Measurements from ENCODE around the gene PHB1. TPM values are rescaled to one million over a fixed set of nuclear protein-coding genes. Genes with fewer than 3 reads are reported as not detected.

Gene PHB1
- polyA plus RNA-seq (ENCODE audit: insufficient read length in 12 of 12): 100 to 1,000 TPM in 11 of 12 donors, not detected in 1; 108 to 161 (median 140) TPM
- long read RNA-seq, donor 1, transcript PHB-202 (5 exons, 847 nt): minor isoform, 6 of 109 reads
- long read RNA-seq, donor 1, transcript PHB-201 (7 exons, 1,832 nt): major isoform, 66 of 109 reads
- long read RNA-seq, donor 1, transcript PHB-211 (2 exons, 852 nt): minor isoform, 9 of 109 reads
- long read RNA-seq, donor 1, partial matches to known transcripts: 26 of 109 reads
- long read RNA-seq, donor 1, other reads (novel, unspliced or antisense): 0 of 109 reads
- long read RNA-seq, donor 2, transcript PHB-201 (7 exons, 1,832 nt): major isoform, 64 of 109 reads
- long read RNA-seq, donor 2, transcript PHB-202 (5 exons, 847 nt): minor isoform, 9 of 109 reads
- long read RNA-seq, donor 2, partial matches to known transcripts: 24 of 109 reads
- long read RNA-seq, donor 2, other reads (novel, unspliced or antisense): 0 of 109 reads
- long read RNA-seq, donor 3, transcript PHB-201 (7 exons, 1,832 nt): major isoform, 35 of 57 reads
- long read RNA-seq, donor 3, partial matches to known transcripts: 16 of 57 reads
- long read RNA-seq, donor 3, other reads (novel, unspliced or antisense): 0 of 57 reads
- long read RNA-seq, donor 4, transcript PHB-201 (7 exons, 1,832 nt): major isoform, 32 of 53 reads
- long read RNA-seq, donor 4, partial matches to known transcripts: 17 of 53 reads
- long read RNA-seq, donor 4, other reads (novel, unspliced or antisense): 0 of 53 reads
- long read RNA-seq, donor 5, transcript PHB-201 (7 exons, 1,832 nt): major isoform, 108 of 162 reads
- long read RNA-seq, donor 5, partial matches to known transcripts: 49 of 162 reads
- long read RNA-seq, donor 5, other reads (novel, unspliced or antisense): 0 of 162 reads
- long read RNA-seq, donor 6, transcript PHB-201 (7 exons, 1,832 nt): major isoform, 28 of 63 reads
- long read RNA-seq, donor 6, partial matches to known transcripts: 27 of 63 reads
- long read RNA-seq, donor 6, other reads (novel, unspliced or antisense): 0 of 63 reads
- long read RNA-seq, donor 7, transcript PHB-201 (7 exons, 1,832 nt): major isoform, 38 of 54 reads
- long read RNA-seq, donor 7, partial matches to known transcripts: 8 of 54 reads
- long read RNA-seq, donor 7, other reads (novel, unspliced or antisense): 0 of 54 reads
- long read RNA-seq, donor 8, transcript PHB-201 (7 exons, 1,832 nt): major isoform, 61 of 119 reads
- long read RNA-seq, donor 8, partial matches to known transcripts: 50 of 119 reads
- long read RNA-seq, donor 8, other reads (novel, unspliced or antisense): 0 of 119 reads
- long read RNA-seq, donor 9, transcript PHB-201 (7 exons, 1,832 nt): major isoform, 42 of 71 reads
- long read RNA-seq, donor 9, partial matches to known transcripts: 23 of 71 reads
- long read RNA-seq, donor 9, other reads (novel, unspliced or antisense): 0 of 71 reads
- long read RNA-seq, donor 10, transcript PHB-201 (7 exons, 1,832 nt): major isoform, 77 of 125 reads
- long read RNA-seq, donor 10, partial matches to known transcripts: 46 of 125 reads
- long read RNA-seq, donor 10, other reads (novel, unspliced or antisense): 0 of 125 reads
- long read RNA-seq, donor 11, transcript PHB-201 (7 exons, 1,832 nt): major isoform, 76 of 116 reads
- long read RNA-seq, donor 11, partial matches to known transcripts: 31 of 116 reads
- long read RNA-seq, donor 11, other reads (novel, unspliced or antisense): 0 of 116 reads

- DNase-seq: peak; percentile 98
Observed at GRCh38 chr17:49414622-49415350, at the start of gene PHB1. Gene PHB1, minus strand, starts transcription at chr17:49414882. Its CDS starts 1,618 bp downstream, at chr17:49413264.

DNA sequence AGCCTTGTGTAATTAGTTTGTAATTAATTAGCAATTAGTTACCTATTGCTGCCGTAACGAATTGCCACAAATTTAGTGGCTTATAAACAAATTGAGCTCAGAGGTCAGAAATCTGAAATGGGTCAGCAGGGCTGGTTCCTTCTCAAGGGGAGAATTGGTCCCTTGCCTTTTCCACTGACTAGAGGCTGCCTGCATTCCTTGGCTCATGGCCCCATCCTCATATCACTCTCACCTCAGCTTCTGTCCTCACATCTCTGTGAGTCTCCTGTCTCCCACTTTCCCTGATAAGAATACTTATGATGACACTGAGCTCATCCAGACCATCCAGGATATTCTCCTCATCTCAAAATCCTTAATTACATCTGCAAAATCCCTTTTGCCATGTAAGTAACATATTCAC is 49.4 kb upstream of the PHB1 start:
- DNase-seq: no peak

DNA sequence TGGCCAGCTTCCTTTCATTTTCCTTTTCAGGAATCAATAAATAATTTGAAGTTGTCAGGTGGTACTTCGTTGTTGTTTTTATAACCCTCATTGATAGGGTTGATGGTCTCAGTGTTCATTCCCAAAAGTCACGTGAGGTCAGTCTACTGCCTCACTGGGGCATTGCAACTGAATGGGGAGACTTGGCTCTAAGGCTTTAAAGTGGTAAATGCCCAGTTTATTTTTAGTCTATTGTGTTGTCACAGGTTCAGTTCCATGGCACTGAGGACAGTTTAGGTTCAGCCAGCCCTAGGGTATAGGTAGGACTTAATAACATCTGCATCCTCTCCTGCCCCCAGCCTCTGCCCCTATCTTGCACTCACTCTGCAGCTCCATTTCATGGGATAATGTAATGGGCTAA is 46.9 kb upstream of the PHB1 start:
- DNase-seq: no peak

DNA sequence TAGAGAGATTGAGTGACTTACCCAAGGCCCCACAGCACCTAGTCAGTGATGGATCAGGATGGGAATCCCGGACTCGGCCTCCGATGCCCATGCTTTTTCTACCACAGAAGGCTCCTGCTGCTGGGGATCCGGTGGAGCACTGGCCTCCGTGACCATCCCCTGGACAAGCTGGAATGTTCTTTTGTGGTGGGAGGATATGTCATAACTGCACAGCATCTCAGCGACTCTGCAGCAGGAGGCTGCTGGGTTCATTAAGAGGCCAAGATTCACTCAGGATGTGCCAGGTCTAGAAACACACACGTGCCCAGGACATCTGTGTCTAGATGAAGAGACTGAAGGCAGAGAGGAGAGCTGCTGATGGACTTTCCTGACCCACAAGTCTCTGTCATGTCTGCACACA is 45.7 kb upstream of the PHB1 start:
- DNase-seq: no peak

DNA sequence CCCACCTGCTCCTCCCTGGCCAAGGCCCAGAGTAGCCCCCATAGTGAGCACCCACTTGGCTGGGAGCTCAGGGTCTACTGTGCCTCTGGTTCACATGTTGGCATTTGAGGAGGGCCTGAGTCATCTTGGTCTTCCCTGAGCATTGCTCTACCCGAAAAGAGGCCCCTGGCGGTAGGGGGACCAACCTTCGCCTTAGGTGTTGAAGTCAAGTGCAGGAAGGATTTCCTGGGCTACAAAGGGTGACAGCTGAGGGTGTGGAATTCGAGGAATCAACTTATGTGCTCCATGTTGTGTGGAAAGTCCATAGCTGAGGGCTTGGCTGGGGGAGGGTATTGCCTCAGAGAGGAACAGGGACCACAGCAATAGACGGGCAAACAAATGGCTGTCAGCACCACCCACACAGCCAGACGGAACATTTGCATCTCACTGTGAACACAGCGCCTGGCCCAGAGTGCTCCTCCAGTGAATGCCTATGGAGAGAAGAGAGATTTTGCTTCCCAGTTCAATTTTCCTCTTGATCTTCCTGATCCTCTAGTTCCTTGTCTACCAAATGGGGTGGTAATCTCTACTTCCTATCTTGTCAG is 44.8 kb upstream of the PHB1 start:
- no peak for DNase-seq

DNA sequence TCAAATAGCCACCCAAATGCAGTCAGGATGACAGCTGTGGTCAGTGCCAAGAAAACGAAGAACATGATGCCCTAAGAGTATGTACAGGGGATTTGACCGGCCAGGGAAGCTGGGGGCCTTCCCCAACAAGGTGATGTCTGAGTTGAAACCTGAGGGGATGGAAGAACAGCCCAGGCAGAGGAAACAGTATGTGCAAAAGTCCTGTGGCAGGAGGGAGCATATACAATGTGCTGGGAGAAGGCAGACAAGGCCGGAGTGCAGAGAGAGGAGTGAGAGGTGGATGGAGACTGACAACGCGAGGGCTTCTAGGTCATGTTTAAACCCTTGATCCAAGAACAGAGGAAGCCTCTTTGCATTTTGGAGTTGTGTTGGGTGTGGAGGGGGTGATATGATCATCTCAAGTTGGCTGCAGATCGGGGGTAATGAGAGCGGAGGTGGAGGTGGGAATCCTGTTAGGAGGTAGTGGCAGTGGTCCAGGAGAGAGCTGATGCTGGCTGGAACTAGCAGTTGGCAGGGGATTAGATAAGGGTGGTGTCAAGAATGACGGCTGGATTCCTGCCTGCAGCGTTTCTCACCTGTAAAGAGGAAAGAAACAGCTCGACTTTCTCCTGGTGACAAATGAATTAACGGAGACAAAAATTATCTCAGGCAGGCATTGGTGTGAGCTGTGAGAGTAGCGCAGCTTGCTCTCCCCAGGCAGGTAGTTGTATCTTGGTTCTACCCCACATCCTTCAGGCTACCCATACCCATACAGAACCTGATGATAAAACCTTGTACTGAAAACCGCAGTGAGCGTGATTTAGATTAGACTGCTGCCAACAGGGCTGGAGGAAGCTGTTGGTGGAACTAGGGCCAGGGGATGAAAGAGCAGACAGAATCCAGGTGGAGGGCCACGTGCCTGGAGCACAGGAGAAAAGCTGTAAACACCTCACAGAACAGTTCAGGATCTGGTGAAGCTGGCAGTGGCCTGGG is 43.2 kb upstream of the PHB1 start:
- no peak for DNase-seq

- DNase-seq: peak; percentile 46
Observed at GRCh38 chr17:49456183-49456965, 41.7 kb upstream of the PHB1 start.

GRCh38 chr17:49455272-49455861 is 40.7 kb upstream of the PHB1 start:
- DNase-seq: no peak

DNA sequence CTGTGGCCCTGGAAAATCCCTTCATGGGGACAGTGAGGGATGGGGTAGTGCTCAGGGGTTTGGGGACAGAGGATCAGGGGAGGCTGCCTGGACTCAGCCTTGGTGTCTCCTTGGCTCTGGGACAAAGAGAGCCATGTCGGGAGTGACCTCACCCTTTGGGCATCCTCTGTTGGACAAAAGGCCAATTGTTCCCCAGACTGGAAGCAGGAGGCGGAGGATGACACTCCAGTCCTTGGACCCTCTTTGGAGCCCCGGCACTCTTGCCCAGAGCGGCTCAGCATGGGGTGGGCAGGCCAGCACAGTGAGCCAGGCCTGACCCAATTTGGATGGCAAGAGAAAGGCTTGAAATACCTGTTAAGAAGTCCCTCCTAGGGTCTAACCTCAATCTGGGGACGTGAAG is 39.4 kb upstream of the PHB1 start:
- DNase-seq: no peak

DNA sequence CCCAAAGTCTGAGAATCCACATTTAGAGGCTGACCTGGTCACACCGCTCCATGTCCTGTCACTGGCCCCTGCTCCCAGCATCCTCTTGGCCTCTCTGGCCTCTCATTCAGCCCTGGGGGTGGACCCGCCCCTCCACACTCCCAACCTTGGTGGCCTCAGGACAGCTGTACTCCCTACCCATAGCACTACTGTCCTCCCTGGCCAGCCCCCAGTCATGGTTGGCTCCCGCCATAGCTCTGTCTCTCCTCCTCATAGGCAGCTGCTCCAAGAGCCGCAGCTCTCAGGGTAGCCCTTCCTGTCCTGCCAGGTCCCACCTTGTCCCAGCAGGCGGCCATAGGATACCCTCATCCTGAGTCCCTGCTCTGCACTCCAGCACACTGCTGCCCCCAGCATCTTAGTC is 38.0 kb upstream of the PHB1 start:
- DNase-seq: no peak

DNA sequence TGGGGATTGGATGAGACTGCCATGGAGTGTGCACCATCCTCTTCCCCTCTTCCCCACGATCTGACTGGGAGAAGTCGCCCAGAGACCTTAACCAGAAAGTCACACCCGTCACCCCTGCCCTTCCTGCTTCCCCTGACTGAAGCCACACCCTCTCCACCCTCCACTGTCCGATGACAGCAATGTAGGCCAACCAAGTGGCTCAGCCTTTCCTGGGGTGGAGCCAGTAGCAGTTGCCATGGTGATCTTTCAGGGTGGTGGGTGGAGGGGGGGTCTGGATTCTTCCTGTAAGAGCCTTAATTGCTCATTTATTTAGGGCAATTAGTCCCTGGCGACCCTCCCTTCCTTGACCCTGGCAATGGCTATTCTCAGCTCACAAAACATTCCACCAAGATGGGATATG is 37.5 kb upstream of the PHB1 start:
- no peak for DNase-seq

- DNase-seq: no peak
Observed at GRCh38 chr17:49450735-49451134, 36.1 kb upstream of the PHB1 start.

DNA sequence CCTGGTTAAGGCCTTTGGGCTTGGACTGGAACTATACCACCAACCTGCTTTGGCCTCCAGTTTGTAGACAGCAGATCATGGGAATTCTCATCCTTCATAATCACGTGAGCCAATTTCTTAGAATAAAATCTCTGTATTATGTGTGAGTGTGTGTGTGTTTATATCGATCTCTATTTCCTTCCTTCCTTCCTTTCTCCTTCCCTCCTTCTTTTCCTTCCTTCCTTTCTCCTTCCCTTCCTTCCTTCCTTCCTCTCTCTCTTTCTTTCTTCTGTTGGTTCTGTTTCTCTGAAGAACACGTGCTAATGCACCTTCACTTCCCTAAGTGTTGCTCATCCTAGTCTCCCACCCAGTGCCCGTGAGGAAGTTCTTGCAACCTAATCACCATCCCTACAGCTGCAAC is 35.5 kb upstream of the PHB1 start:
- DNase-seq: no peak

DNA sequence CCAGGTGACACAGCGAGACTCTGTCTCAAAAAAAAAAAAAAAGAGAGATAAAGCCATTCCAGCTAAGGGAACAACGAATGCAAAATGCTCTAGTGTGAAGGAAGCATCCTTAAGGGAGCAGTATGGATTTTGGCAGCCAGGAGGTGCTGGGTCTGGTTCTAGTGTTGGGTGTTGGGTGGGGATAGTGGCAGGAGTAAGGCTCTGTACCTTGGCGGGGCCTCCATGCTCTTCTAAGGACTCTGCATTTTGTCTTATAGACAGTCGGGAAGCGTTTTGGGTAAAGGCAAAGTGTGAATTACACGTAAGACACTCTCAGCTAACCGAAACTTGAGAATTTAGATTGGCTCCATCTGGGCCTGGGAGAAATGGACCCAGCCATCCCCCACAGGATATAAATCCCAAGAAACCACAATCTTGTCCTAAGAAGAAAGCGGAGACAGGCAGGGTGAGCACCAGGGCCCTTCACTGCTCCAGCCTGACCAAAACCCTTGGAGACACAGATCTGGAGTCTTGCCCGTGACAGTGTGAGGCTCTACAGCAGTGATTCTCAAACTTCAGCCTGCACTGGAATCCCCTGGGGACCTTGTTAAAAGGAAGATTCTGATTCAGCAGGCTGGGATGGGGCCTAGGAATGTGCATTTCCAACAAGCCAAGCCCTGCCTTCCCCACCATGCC is 33.1 kb upstream of the PHB1 start:
- no peak for DNase-seq

DNA sequence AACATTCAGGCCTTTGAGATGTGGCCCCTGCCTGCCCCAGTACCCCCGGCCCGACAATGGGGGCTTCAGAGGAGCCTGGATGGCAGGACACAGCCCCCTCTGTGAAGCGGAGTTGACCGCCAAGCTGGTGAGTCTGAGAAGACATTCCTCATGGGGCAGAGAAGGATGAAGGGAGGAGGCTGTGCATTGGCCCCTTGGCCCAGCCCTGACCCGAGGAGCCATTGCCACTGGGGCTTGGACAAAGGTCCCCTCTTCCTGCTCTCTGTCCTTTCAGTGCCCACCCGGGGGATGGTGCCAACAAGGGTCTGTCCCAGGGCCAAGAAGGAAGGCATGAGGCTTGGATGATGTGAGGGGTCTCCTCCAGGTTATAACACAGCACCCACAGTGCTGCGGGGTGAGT is 30.9 kb upstream of the PHB1 start:
- no peak for DNase-seq

DNA sequence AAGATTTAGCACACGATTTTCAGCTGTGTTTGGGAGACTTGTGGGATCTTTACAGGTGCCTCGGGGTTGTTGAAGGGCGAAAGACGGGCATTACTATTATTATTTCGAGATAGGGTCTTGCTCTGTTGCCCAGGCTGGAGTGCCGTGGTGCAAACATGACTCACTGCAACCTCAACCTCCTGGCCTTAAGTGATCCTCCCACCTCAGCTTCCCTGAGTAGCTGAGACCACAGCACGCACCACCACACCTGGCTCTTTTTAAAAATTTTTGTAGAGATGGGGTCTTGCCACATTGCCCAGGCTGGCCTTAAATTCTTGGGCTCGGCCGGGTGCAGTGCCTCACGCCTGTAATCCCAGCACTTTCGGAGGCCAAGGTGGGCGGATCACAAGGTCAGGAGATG is 29.7 kb upstream of the PHB1 start:
- DNase-seq: no peak

- no peak for DNase-seq
Observed at GRCh38 chr17:49443862-49444261, 29.2 kb upstream of the PHB1 start.
